Hepatic stellate cell (primary cell): ENCODE results near the gene CUX1.
"Not testable (repeated sequence)": the region's sequence is repeated elsewhere in the genome, so short reads cannot be mapped to it uniquely, and the experiment has no call there.

Experiments used
- DNase-seq: peaks from one replicate; pipeline ENCODE4 v3.0.0; 2011; ENCODE audit warnings: low spot score

The CUX1 gene

GRCh38 chr7:101826081-101826835 lies 8.8 kb downstream of the CUX1 start:
- DNase-seq, result no peak

DNA sequence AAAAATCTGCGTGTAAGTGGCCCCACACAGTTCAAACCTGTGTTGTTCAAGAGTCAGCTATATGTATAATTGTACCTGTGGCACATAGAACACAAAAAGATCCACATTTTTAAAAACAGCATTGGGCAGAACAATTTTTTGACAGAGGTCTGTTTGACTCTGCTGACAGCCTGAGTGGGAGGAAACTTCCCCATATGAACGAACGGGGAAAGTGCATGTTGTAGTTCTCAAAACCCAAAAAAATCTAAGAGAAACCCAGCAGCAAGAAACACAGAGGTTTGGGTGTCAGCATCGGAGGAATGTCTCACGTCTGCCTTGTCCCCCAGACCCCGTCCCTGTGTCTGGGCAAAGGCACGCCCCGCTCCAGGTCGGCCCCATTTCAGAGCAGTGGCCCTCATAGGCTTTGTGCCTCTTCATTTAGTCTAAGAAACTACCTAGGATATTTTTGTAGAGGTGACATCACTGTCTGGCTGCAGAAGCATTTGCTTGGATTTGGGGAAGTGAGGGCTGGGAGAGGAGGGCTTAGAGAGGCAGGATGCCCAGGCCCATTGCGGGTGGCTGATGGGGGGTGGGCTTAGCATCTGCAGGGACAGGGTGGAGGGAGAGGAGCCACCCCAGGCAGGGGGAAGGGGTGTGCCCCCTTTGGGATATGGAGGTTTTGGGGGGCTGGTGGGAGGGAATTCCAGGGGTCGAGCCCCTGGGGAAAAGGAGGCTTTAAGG lies 11.0 kb downstream of the CUX1 start:
- DNase-seq, result no peak

DNA sequence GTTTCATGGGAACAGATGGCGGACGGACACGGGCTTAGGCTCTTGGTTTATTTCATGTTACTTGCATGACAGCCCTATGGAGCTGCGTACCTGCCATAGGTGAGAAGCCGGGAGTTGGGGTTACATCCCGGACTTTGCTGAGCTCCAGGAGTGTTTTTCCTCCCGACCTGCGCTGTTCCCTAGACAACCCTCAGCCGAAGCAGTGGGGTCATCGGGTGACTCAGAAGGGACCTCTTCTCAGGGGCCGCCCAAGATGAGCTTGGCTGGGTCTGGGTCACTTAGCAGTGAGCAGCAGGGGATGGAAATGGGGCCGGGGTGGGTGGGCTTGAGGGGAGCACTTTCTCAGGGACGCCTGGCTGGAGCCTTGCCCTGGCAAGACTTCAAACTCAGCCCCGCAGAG lies 11.9 kb downstream of the CUX1 start:
- no peak for DNase-seq

DNA sequence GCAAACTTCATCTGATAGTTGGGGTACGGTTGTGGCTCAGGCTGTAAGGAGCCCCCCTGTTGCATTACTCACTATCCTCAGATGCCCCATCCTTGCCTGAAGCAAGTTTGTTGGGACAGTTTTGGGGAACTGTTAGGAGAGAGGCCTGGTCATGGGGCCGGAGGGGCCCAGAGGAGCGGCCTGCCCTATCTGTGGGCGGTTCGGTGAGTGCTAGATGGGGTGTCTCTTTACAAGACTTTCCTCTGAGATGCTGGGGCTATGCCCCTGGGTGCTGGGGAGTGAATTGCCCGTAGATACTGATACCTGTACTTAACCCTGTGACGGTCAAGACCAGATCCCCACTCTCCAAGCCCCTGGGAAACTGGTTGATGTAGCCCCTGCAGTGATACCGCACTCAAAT lies 12.4 kb downstream of the CUX1 start:
- no peak for DNase-seq

- DNase-seq, result not testable (repeated sequence)
These were observed 14.0 kb downstream of the CUX1 start for GRCh38 chr7:101831396-101831795.

- no peak for DNase-seq
These were observed 14.8 kb downstream of the CUX1 start for GRCh38 chr7:101832205-101832631.

DNA sequence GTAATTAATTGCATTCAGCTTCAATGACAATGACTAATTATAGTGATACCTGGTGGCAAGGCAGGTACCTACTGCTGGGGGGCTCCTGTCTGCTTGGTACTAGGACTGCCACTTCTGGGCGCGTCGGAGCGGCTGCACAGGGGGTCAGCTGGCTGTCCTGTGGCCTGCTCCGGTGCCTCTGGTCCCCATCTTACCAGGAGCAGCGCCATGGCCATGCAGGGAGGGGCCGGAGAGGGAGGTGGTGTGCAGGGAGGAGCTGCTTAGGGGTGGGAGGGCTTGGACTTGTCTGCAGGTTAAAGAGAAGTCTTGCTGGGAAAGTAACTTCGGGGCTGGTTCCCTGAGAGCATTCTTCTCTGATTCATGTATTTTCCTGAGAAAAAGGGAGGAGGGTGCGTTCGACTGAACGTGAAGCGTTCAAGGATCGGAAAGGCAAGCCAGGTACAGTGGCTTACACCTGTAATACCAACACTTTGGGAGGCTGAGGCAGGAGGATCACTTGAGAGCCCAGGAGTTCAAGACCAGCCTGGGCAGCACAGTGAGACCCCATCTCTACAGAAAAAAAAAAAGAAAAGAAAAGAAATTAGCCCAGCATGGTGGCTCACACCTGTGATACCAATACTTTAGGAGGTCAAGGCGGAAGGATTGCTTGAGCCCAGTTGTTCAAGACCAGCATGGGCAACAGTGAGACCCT lies 15.4 kb downstream of the CUX1 start:
- DNase-seq, result no peak

GRCh38 chr7:101833799-101834198 lies 16.4 kb downstream of the CUX1 start:
- no peak for DNase-seq

- no peak for DNase-seq
These were observed 17.7 kb downstream of the CUX1 start for GRCh38 chr7:101835136-101835535.

GRCh38 chr7:101837433-101837832 lies 20.0 kb downstream of the CUX1 start:
- not testable (repeated sequence) for DNase-seq

- no peak for DNase-seq
These were observed 21.5 kb downstream of the CUX1 start for GRCh38 chr7:101838837-101839483.

DNA sequence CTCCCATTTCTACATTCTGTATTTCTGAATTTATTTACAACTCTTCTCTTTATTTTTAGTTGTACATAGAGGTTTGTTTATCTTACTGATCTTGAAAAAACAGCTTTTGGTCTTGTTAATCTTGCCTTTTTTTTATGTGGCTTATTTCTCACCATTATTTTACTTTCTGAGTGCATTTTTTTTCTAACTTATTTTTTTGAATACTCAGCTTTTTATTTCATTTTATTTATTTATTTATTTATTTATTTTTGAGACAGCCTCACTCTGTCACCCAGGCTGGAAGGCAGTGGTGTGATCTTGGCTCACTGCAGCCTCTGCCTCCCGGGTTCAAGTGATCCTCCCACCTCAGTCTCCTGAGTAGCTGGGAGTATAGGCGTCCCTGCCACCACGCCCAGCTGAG lies 23.9 kb downstream of the CUX1 start:
- DNase-seq, result no peak

DNA sequence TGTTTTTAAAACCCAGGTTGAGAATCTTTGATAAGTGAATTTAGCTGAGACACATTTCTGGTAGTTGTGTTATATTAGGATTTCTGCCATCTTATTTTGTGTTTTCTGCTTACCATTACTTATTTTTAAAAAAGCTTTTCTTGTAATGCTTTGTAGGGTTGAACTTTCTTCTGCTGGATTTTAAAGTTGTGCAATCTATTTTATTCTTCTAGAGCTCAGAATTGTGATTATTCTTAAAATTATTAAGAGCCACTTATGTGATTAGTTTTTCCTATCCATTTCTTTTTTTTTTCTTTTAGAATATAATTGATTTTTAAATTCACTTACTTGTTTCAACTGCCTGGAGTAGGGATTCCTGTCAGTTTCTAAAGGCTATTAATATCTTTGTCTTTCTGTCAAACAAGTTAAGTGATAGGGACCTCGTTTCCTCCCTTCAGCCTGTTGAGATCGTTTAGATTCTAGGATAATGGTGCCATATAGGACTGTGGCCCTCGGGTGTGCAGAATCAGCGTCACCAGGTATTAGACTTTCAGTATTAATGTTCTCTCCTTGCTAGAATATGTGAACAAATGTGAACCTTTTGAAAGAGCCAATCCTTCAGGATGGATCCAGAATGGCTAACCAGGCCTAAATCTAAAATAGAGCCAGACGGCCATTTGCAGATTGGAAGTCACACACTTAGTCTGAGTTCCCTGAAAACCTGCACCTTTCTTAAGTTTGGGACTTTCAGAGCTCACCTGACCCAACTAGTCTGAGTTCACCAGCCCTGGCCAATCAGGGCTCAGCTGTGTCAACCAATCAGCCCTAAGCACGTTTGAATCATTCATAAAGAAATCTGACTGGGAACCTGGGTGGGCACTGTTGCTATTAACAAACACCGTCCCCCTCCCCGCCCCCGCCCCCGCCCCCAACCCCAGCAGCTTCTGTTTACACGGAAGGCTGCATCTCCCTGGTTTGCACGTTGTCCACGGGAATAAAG lies 26.2 kb downstream of the CUX1 start:
- DNase-seq, result no peak

- DNase-seq, result no peak
These were observed 28.5 kb downstream of the CUX1 start for GRCh38 chr7:101845974-101846373.

- no peak for DNase-seq
These were observed 29.5 kb downstream of the CUX1 start for GRCh38 chr7:101846800-101847538.

DNA sequence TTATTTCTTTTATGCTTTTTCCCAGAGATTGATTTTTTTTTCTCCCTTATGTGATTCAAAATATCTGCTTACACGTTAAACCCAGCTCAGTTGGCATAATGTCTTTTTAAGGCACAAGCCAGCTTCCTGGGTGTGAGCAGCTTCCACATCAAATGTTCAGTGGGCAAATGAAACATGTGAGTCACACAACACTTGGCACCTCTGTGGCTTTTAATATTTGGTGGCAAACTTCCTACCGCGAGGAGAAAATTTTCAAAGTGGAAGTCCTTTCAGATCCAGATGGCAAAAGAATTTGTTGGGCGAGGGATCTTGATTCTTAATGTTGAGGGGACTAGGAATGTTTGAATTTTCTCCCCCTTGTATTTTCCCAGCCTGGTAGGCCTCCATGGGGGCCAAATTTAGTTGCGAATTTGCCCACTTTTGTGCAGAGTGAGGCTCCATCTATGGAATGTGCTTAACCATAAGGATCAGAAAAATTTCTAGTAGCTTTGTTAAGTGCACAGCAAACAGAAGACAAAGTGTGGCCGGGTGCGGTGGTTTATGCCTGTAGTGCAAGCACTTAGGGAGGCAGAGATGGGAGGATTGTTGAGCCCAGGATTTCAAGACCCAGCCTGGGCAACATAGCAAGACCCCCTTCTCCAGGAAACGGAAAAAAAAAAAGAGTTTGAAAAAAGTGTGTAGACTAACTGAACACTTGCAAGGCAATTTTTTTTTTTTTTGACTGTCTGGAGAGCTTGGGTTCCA lies 31.0 kb downstream of the CUX1 start:
- DNase-seq, result no peak

DNA sequence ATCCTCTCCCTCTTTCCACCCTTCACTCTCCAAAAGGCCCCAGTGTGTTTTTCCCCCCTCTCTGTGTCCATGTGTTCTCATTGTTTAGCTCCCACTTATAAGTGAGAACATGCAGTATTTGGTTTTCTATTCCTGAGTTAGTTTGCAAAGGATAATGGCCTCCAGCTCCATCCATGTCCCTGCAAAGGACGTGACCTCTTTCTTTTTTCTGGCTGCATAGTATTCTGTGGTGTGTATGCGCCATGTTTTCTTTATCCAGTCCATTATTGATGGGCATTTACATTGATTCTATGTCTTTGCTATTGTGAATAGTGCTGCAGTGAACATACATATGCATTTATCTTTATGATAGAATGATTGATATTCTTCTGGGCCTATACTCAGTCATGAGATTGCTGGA lies 31.9 kb downstream of the CUX1 start:
- DNase-seq, result not testable (repeated sequence)

GRCh38 chr7:101852364-101852763 lies 34.9 kb downstream of the CUX1 start:
- not testable (repeated sequence) for DNase-seq

DNA sequence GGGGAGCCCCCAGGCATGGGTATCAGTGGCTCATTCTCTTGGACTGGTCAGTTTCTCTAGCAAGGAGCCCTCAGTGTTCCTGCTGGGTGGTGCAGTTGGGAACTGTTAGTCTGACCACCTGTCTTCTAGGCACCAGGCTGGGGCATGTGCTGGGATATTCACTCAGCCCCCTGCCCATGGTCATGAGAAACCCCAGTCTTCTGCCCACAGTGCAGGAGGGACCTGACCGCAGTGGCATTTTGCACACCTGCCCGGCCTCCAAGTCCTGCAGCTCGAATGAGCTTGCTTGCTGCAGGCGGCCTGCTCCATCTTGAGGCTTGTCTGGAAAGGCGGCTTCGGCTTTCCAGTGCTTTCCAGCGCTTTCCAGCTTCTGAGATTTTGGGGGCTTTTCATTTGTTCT lies 36.3 kb downstream of the CUX1 start:
- no peak for DNase-seq
